ENCODE measurements around the gene BCAS3. TPM values are rescaled to one million over a fixed set of nuclear protein-coding genes. Genes with fewer than 3 reads are reported as not detected.

Gene BCAS3
- total RNA-seq, 1 experiment from 2014 or later = 26.3 TPM

- no peaks in the 10 kb centered on the region for H3K79me2 ChIP-seq (ENCODE audit: insufficient read depth, low read length)
- no peak overlapping the region for H3K27ac ChIP-seq (ENCODE audit: low read depth, low read length)
- H3K27me3 ChIP-seq (ENCODE audit: insufficient read depth, low read length) = no peaks in the 10 kb centered on the region
- POLR2A ChIA-PET = no interaction called here
- CTCF ChIA-PET = no interaction called here
- ATAC-seq (no peak), DNase-seq (ENCODE audit: low read depth, low spot score) (no peak)
- H3K9ac ChIP-seq (ENCODE audit: low read length) = no peak overlapping the region
- no peaks in the 10 kb centered on the region for H4K20me1 ChIP-seq (ENCODE audit: insufficient read depth)
- no peak overlapping the region for H3K4me3 ChIP-seq (replicated peaks in 1 of 2; ENCODE audit: low read depth in 1 of 2, low read length in 2 of 2)
- intact Hi-C loops (cut with micrococcal nuclease) = no loop called here
- H3K4me1 ChIP-seq (ENCODE audit: control insufficient read depth in 1 of 2, insufficient read depth in 2 of 2, low read length in 2 of 2) = peaks cover 8 to 21% of the 10 kb centered on the region in 2 experiments
- TF ChIP-seq, protein P1, sequence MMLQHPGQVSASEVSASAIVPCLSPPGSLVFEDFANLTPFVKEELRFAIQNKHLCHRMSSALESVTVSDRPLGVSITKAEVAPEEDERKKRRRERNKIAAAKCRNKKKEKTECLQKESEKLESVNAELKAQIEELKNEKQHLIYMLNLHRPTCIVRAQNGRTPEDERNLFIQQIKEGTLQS (IDR thresholded peaks at IDR 0.05) = no peak
- no peak for TF ChIP-seq SIN3A (IDR thresholded peaks at IDR 0.05; ENCODE audit: low read depth)
- no peak for TF ChIP-seq JUND (IDR thresholded peaks at IDR 0.05)
- TF ChIP-seq, protein P2, sequence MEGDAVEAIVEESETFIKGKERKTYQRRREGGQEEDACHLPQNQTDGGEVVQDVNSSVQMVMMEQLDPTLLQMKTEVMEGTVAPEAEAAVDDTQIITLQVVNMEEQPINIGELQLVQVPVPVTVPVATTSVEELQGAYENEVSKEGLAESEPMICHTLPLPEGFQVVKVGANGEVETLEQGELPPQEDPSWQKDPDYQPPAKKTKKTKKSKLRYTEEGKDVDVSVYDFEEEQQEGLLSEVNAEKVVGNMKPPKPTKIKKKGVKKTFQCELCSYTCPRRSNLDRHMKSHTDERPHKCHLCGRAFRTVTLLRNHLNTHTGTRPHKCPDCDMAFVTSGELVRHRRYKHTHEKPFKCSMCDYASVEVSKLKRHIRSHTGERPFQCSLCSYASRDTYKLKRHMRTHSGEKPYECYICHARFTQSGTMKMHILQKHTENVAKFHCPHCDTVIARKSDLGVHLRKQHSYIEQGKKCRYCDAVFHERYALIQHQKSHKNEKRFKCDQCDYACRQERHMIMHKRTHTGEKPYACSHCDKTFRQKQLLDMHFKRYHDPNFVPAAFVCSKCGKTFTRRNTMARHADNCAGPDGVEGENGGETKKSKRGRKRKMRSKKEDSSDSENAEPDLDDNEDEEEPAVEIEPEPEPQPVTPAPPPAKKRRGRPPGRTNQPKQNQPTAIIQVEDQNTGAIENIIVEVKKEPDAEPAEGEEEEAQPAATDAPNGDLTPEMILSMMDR (IDR thresholded peaks at IDR 0.05 in 2 of 3, conservative IDR thresholded peaks at IDR 0.05 in 1 of 3; ENCODE audit: borderline replicate concordance in 1 of 3, insufficient read depth in 1 of 3, low read depth in 2 of 3, low read length in 2 of 3) = no peak
- no peak for TF ChIP-seq POLR2AphosphoS5 (IDR thresholded peaks at IDR 0.05; ENCODE audit: low read depth, low read length)
- no peak for TF ChIP-seq CEBPB (IDR thresholded peaks at IDR 0.05; ENCODE audit: low read depth)
- no peak for TF ChIP-seq YY1 (IDR thresholded peaks at IDR 0.05; ENCODE audit: extremely low read depth, insufficient replicate concordance, low read depth, low read length)
- TF ChIP-seq FOSL1 (IDR thresholded peaks at IDR 0.05; ENCODE audit: low read depth) = no peak
- TF ChIP-seq SP1 (IDR thresholded peaks at IDR 0.05; ENCODE audit: low read depth) = no peak
- no peak for TF ChIP-seq REST (IDR thresholded peaks at IDR 0.05; ENCODE audit: low read depth)
- TF ChIP-seq TCF7L2 (IDR thresholded peaks at IDR 0.05; ENCODE audit: borderline replicate concordance, extremely low read depth, insufficient read depth, insufficient read length) = no peak
- TF ChIP-seq, protein P3, sequence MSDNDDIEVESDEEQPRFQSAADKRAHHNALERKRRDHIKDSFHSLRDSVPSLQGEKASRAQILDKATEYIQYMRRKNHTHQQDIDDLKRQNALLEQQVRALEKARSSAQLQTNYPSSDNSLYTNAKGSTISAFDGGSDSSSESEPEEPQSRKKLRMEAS (IDR thresholded peaks at IDR 0.05) = no peak
- no peak for TF ChIP-seq ELF1 (IDR thresholded peaks at IDR 0.05; ENCODE audit: borderline replicate concordance, low read depth)
- no peak for TF ChIP-seq POLR2A (IDR thresholded peaks at IDR 0.05; ENCODE audit: borderline replicate concordance, extremely low read depth, insufficient read depth, insufficient read length)
- TF ChIP-seq CBX3 (IDR thresholded peaks at IDR 0.05; ENCODE audit: low read depth) = no peak
- TF ChIP-seq ZBTB33 (IDR thresholded peaks at IDR 0.05; ENCODE audit: extremely low read depth, insufficient replicate concordance, low read length) = no peak
- RAD21 ChIA-PET (ENCODE audit: low non-redundant PET in 1 of 2, low total read pairs in 2 of 2, uncharacterized antibody in 2 of 2, unreplicated experiment in 2 of 2) = no interaction called here
- no TSS peak for BruUV-seq (replicated peaks)
- H3K9me3 ChIP-seq (ENCODE audit: control insufficient read depth in 1 of 2, insufficient read depth in 1 of 2, low read depth in 1 of 2, low read length in 2 of 2) = no peaks in the 10 kb centered on the region
- H3K9me2 ChIP-seq (ENCODE audit: insufficient read depth) = no peaks in the 10 kb centered on the region
- H3K4me2 ChIP-seq (ENCODE audit: low read length) = peak overlapping the region; percentile 7; the same call in 1 of the 2 replicates
- H2AFZ ChIP-seq (ENCODE audit: low read depth, low read length, poor library complexity, severe bottlenecking) = no peak overlapping the region
- H3K36me3 ChIP-seq (ENCODE audit: control insufficient read depth in 1 of 2, insufficient read depth in 2 of 2, low read length in 2 of 2) = no peaks in the 10 kb centered on the region
These were observed 570.7 kb downstream of the BCAS3 start for GRCh38 chr17:61248399-61248798.

Measured in HCT116 (cell line).